ENCODE results near the gene NME1. TPM values are rescaled to one million over a fixed set of nuclear protein-coding genes. Genes with fewer than 3 reads are reported as not detected.
A peak's percentile ranks its signal among the peaks of the same experiment; 100 is the strongest.

Gene NME1
- total RNA-seq, 2 experiments from 2014 or later: 11.0 to 15.6 TPM

GRCh38 chr17:51165680-51166197, 12.4 kb downstream of the NME1 start:
- H3K27me3 ChIP-seq (ENCODE audit: control insufficient read depth in 1 of 2, insufficient read depth in 2 of 2, low read length in 2 of 2): no peaks in the 10 kb centered on the region
- peak; percentile 31 for ATAC-seq (ENCODE audit: poor library complexity)
- intact Hi-C loops (cut with DNase I, micrococcal nuclease): loop anchor here (5.0 kb wide), 4 partner anchors 92 to 458 kb away; partner anchors contain the start of genes ANKRD40 (in 1 of the 2), MBTD1 (in 1 of the 2) and UTP18 (in 1 of the 2)
- Mint-ChIP-seq H3K36me3 (ENCODE audit: low read depth) (peaks cover 53% of the 10 kb centered on the region), H3K27me3 (no peaks in the 10 kb centered on the region), H3K4me3 (peak overlapping the region; percentile 95), H3K9me3 (no peaks in the 10 kb centered on the region), H3K27ac (peak overlapping the region; percentile 93), H3K4me1 (ENCODE audit: low read depth) (peaks cover 20% of the 10 kb centered on the region)
- POLR2A ChIA-PET: interaction anchor here (0.9 to 2.1 kb wide), 8 partner anchors 11 to 383 kb away, joined by 3 to 16 read pairs (median 4); partner anchors contain the start of genes NME1, SPAG9 and TOB1
- no peaks in the 10 kb centered on the region for H3K9me3 ChIP-seq (ENCODE audit: control insufficient read depth in 1 of 2, insufficient read depth in 1 of 2, low read length in 2 of 2)
- H3K4me1 ChIP-seq (ENCODE audit: insufficient read depth, low read length): peaks cover 20% of the 10 kb centered on the region
- CTCF ChIA-PET: interaction anchor here (0.6 to 1.6 kb wide), 3 partner anchors 9 to 12 kb away, joined by 3 to 5 read pairs (median 3); partner anchors contain the start of gene NME1
- TF ChIP-seq, protein P1, sequence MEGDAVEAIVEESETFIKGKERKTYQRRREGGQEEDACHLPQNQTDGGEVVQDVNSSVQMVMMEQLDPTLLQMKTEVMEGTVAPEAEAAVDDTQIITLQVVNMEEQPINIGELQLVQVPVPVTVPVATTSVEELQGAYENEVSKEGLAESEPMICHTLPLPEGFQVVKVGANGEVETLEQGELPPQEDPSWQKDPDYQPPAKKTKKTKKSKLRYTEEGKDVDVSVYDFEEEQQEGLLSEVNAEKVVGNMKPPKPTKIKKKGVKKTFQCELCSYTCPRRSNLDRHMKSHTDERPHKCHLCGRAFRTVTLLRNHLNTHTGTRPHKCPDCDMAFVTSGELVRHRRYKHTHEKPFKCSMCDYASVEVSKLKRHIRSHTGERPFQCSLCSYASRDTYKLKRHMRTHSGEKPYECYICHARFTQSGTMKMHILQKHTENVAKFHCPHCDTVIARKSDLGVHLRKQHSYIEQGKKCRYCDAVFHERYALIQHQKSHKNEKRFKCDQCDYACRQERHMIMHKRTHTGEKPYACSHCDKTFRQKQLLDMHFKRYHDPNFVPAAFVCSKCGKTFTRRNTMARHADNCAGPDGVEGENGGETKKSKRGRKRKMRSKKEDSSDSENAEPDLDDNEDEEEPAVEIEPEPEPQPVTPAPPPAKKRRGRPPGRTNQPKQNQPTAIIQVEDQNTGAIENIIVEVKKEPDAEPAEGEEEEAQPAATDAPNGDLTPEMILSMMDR (IDR thresholded peaks at IDR 0.05): no peak
- peak overlapping the region in 1 of 2 donors; percentile 70 for H3K27ac ChIP-seq (ENCODE audit: low read depth in 1 of 2, low read length in 2 of 2)
- H3K36me3 ChIP-seq (ENCODE audit: insufficient read depth, low read length): peaks cover 32% of the 10 kb centered on the region
- peak overlapping the region; percentile 76 for H3K4me3 ChIP-seq (ENCODE audit: low read length)
- DNase-seq: peak in 6 of 14 experiments; percentile 3 to 41 (median 10)

DNA sequence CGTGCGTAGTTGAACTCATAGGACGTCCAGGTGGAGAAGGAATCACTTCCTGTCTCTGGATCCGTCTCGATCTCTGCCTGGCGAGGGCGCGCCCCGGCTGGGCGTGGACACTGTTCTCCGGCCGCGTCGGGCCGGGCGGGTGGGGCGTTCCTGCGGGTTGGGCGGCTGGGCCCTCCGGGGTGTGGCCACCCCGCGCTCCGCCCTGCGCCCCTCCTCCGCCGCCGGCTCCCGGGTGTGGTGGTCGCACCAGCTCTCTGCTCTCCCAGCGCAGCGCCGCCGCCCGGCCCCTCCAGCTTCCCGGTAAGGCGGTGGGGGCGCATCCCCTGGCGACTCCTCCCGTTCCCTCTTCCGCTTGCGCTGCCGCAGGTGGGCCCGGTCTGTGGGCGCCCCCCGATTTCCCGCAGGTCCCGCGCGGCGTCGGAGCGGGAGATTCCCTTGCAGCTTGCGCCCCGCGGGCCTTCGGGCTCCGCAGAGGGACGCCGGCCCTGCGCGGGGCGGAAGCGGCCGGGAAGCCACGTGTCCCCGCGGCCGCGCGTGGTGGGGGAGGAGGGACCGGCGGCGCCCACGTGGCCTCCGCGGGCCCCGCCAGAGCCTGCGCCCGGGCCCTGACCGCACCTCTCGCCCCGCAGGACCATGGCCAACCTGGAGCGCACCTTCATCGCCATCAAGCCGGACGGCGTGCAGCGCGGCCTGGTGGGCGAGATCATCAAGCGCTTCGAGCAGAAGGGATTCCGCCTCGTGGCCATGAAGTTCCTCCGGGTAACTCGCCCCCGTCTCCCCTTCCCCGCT, 13.0 kb downstream of the NME1 start, which contains the start of gene NME2:
TSS of gene NME2 (plus strand) at position 214 of the 789 bp plus-strand sequence. CDS start at position 634, 420 bp downstream.
- no peaks in the 10 kb centered on the region for H3K27me3 ChIP-seq (ENCODE audit: control insufficient read depth in 1 of 2, insufficient read depth in 2 of 2, low read length in 2 of 2)
- TF ChIP-seq, protein P1 (IDR thresholded peaks at IDR 0.05): no peak
- DNase-seq (peak; percentile 24 to 83 (median 50)), ATAC-seq (ENCODE audit: poor library complexity) (peak; percentile 69)
- H3K4me3 Mint-ChIP-seq: peak within 1 kb of the TSS; percentile 95
- peak within 1 kb of the TSS; percentile 50 to 70 for H3K27ac ChIP-seq (ENCODE audit: low read depth in 1 of 2, low read length in 2 of 2)
- peak within 1 kb of the TSS; percentile 93 for H3K27ac Mint-ChIP-seq
- peak within 1 kb of the TSS; percentile 76 for H3K4me3 ChIP-seq (ENCODE audit: low read length)
- ChIA-PET POLR2A (interaction anchor here (0.9 to 2.1 kb wide), 8 partner anchors 12 to 384 kb away, joined by 3 to 16 read pairs (median 4); partner anchors contain the start of genes NME1, SPAG9 and TOB1), CTCF (interaction anchor here (1.2 to 1.6 kb wide), 2 partner anchors 12 to 13 kb away, joined by 3 to 5 read pairs; partner anchors contain the start of gene NME1)
- intact Hi-C loops (cut with DNase I, micrococcal nuclease): loop anchor here (5.0 kb wide), 4 partner anchors 91 to 459 kb away; partner anchors contain the start of genes ANKRD40 (in 1 of the 2), MBTD1 (in 1 of the 2) and UTP18 (in 1 of the 2)
- peaks cover 54% of the 10 kb centered on the region for H3K36me3 Mint-ChIP-seq (ENCODE audit: low read depth)
- H3K36me3 ChIP-seq (ENCODE audit: insufficient read depth, low read length): peaks cover 33% of the 10 kb centered on the region
- H3K4me1 ChIP-seq (ENCODE audit: insufficient read depth, low read length): peaks cover 20% of the 10 kb centered on the region
- no peaks in the 10 kb centered on the region for H3K27me3 Mint-ChIP-seq
- no peaks in the 10 kb centered on the region for H3K9me3 Mint-ChIP-seq
- peaks cover 20% of the 10 kb centered on the region for H3K4me1 Mint-ChIP-seq (ENCODE audit: low read depth)
- no peaks in the 10 kb centered on the region for H3K9me3 ChIP-seq (ENCODE audit: control insufficient read depth in 1 of 2, insufficient read depth in 1 of 2, low read length in 2 of 2)
